CD14-positive monocyte (primary cell): ENCODE results near the gene LUZP1. TPM values are rescaled to one million over a fixed set of nuclear protein-coding genes. Genes with fewer than 3 reads are reported as not detected.

Experiments used
- DNase-seq, 3 donors: peaks; one replicate each; pipeline ENCODE4 v3.0.0-alpha.2; 2011 to 2022
- H2AFZ ChIP-seq: 2 replicates; pipeline ENCODE4 v1.6.0; 2012; ENCODE audit warnings: mild to moderate bottlenecking, low read depth, low read length, inconsistent platforms; ENCODE audit not compliant: insufficient read depth, poor library complexity, severe bottlenecking
- H3K27ac ChIP-seq, 2 donors: 1 replicate in 1 of 2; 2 replicates in 1 of 2; pipeline ENCODE4 v1.5.1; 2012 to 2013; ENCODE audit warnings: low read length in 2 of 2, control low read depth in 1 of 2, inconsistent platforms in 1 of 2, low read depth in 1 of 2, mild to moderate bottlenecking in 1 of 2
- H3K27me3 ChIP-seq, 2 donors: one replicate each; pipeline versions ENCODE4 v1.6.0 to v1.6.1; 2011 to 2013; ENCODE audit warnings: low read length in 2 of 2; ENCODE audit not compliant: control insufficient read depth in 2 of 2, insufficient read depth in 2 of 2
- H3K36me3 ChIP-seq, 2 donors: replicated peaks in 1 of 2; 1 replicate in 1 of 2; 2 replicates in 1 of 2; pipeline versions ENCODE4 v1.5.1 to v1.6.1; 2012 to 2013; ENCODE audit warnings: low read length in 2 of 2, control low read depth in 1 of 2, inconsistent platforms in 1 of 2, mild to moderate bottlenecking in 1 of 2; ENCODE audit not compliant: insufficient read depth in 2 of 2, control insufficient read depth in 1 of 2
- H3K4me1 ChIP-seq, 2 donors: 1 replicate in 1 of 2; 2 replicates in 1 of 2; pipeline versions ENCODE4 v1.5.1 to v1.6.1; 2012 to 2013; ENCODE audit warnings: low read length in 2 of 2, control low read depth in 1 of 2, inconsistent platforms in 1 of 2, mild to moderate bottlenecking in 1 of 2, moderate library complexity in 1 of 2; ENCODE audit not compliant: insufficient read depth in 2 of 2, control insufficient read depth in 1 of 2
- H3K4me2 ChIP-seq: replicated peaks from 2 replicates; pipeline ENCODE3; 2012; ENCODE audit warnings: low read length, moderate library complexity, mild to moderate bottlenecking; ENCODE audit not compliant: poor library complexity, severe bottlenecking; ENCODE audit errors: extremely low read depth
- H3K4me3 ChIP-seq, 3 experiments: fragments of 200-600 bp in 1 of 3; sonication (generic) in 1 of 3; replicated peaks in 1 of 3; 1 replicate in 2 of 3; 2 replicates in 1 of 3; pipeline ENCODE4 v1.5.1; 2011 to 2013; ENCODE audit warnings: low read length in 3 of 3, mild to moderate bottlenecking in 3 of 3, control low read depth in 2 of 3, low read depth in 2 of 3, inconsistent platforms in 1 of 3, moderate library complexity in 1 of 3
- H3K79me2 ChIP-seq: 2 replicates; pipeline ENCODE4 v1.6.0; 2012; ENCODE audit warnings: mild to moderate bottlenecking, control low read depth, inconsistent platforms, low read length, moderate library complexity; ENCODE audit not compliant: insufficient read depth
- H3K9ac ChIP-seq: 2 replicates; pipeline ENCODE4 v1.6.0; 2017; ENCODE audit warnings: low read length, mild to moderate bottlenecking; ENCODE audit not compliant: insufficient read depth, poor library complexity, severe bottlenecking
- H3K9me3 ChIP-seq, 2 donors: replicated peaks in 1 of 2; 1 replicate in 1 of 2; 2 replicates in 1 of 2; pipeline versions ENCODE4 v1.5.1 to v1.6.1; 2012 to 2013; ENCODE audit warnings: low read length in 2 of 2, control low read depth in 1 of 2; ENCODE audit not compliant: control insufficient read depth in 1 of 2, insufficient read depth in 1 of 2
- H4K20me1 ChIP-seq: 2 replicates; pipeline ENCODE4 v1.6.0; 2012; ENCODE audit warnings: mild to moderate bottlenecking, low read length, control low read depth, moderate library complexity; ENCODE audit not compliant: insufficient read depth
- H3K27ac Mint-ChIP-seq, 7 donors: one replicate each; pipeline ENCODE4 v1.8.0; 2020; ENCODE audit warnings: mild to moderate bottlenecking in 7 of 7, mixed read lengths in 7 of 7, moderate library complexity in 6 of 7, inconsistent platforms in 2 of 7
- H3K27me3 Mint-ChIP-seq, 3 donors: one replicate each; pipeline ENCODE4 v1.8.0; 2021 to 2022; ENCODE audit warnings: low read depth in 3 of 3, mild to moderate bottlenecking in 3 of 3, mixed read lengths in 3 of 3, moderate library complexity in 3 of 3, inconsistent platforms in 1 of 3
- H3K36me3 Mint-ChIP-seq, 2 donors: one replicate each; pipeline ENCODE4 v1.8.0; 2020; ENCODE audit warnings: mixed read lengths in 2 of 2, inconsistent platforms in 1 of 2, mild to moderate bottlenecking in 1 of 2
- H3K4me1 Mint-ChIP-seq: one replicate; pipeline ENCODE4 v1.8.0; 2020; ENCODE audit warnings: mild to moderate bottlenecking, mixed read lengths
- H3K4me3 Mint-ChIP-seq, 2 donors: one replicate each; pipeline ENCODE4 v1.8.0; 2020; ENCODE audit warnings: mild to moderate bottlenecking in 2 of 2, mixed read lengths in 2 of 2, moderate library complexity in 1 of 2
- H3K9me3 Mint-ChIP-seq, 7 donors: one replicate each; pipeline ENCODE4 v1.8.0; 2020 to 2022; ENCODE audit warnings: mixed read lengths in 7 of 7, mild to moderate bottlenecking in 6 of 7, moderate library complexity in 6 of 7, inconsistent platforms in 2 of 7
- CTCF ChIP-seq: fragments of 200-600 bp; IDR thresholded peaks from one replicate; pipeline ENCODE4 v1.8.0; 2022; ENCODE audit warnings: antibody characterized with exemption, mild to moderate bottlenecking
- WGBS: methylation state at CpG from one replicate; pipeline ENCODE4 v1.1.5; 2013; ENCODE audit warnings: missing lambda C conversion rate; ENCODE audit not compliant: insufficient coverage; 5-methylcytosine and 5-hydroxymethylcytosine counted together
- intact Hi-C, 2 donors: fragments of 100-400 bp; cut with micrococcal nuclease; formaldehyde crosslinking; loops; one replicate each; pipeline versions ENCODE4 v1.15.0 to v1.15.1; 2023
- polyA plus RNA-seq, 3 donors: library from polyadenylated mRNA; depleted of rRNA in 1 of 3; unstranded in 2 of 3; stranded (reverse) in 1 of 3; fragments of 300-500 nt in 2 of 3; fragments of >200 nt in 1 of 3; fragmentation: Illumina TruSeq in 2 of 3; gene quantifications; 1 replicate in 2 of 3; 2 replicates in 1 of 3; pipeline ENCODE4 v1.2.3, GENCODE V29; 2012 to 2021

LUZP1 gene
- polyA plus RNA-seq, 3 donors = 4.4 to 8.7 (median 5.8) TPM

- WGBS = 100% methylated on average over 1 of the region's 4 CpGs
- Mint-ChIP-seq H3K27ac (no peak overlapping the region), H3K36me3 (no peaks in the 10 kb centered on the region), H3K4me3 (no peak overlapping the region), H3K9me3 (no peaks in the 10 kb centered on the region), H3K4me1 (peaks cover 13% of the 10 kb centered on the region), H3K27me3 (peaks cover 0 to 2% (median 0%) of the 10 kb centered on the region in 3 donors)
- Histone ChIP-seq H3K27me3 (no peaks in the 10 kb centered on the region), H3K4me2 (no peak overlapping the region), H3K36me3 (no peaks in the 10 kb centered on the region), H2AFZ (no peak overlapping the region), H3K9me3 (no peaks in the 10 kb centered on the region), H3K9ac (no peak overlapping the region), H3K79me2 (peaks cover 69% of the 10 kb centered on the region), H3K4me1 (no peaks in the 10 kb centered on the region), H3K4me3 (no peak overlapping the region), H3K27ac (no peak overlapping the region), H4K20me1 (peaks cover 80% of the 10 kb centered on the region)
- TF ChIP-seq CTCF = no peak
- intact Hi-C loops = no loop called here
- no peak for DNase-seq
Measured at GRCh38 chr1:23156940-23157339, 11.7 kb downstream of the LUZP1 start.

DNA sequence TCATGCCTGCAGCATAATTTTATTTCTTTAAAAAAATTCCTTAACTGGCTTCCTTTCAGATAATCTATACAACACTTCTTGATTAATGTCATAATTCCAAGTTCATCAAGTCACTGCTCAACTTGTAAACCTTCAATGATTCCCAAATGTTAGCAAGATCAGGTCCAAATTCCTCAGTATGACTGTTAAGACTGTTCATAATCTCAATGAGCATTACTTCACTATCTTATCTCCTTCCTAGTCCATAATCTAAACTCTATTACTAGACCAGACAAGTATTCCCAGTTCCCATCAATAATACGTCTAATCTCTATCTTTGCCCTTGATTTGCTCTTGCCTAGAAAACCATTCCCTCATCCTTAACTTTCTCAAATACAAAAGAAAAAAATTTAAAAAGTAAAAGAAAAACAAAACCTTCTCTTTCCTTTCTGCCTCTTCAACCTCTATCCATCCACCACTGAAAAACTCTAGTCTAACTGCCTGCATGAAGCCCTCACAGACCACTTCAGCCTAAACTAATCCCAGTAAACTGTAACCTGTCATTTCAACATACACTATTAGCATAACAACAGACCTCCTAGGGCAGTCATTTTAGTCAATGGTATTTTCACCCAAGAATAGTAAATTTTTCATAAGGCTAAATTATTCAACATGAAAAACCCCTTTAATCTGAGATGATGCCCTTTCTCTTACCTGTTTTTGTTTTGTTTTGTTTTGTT, 15.5 kb downstream of the LUZP1 start:
- TF ChIP-seq CTCF = no peak
- Histone ChIP-seq H3K27ac (no peak overlapping the region), H3K27me3 (no peaks in the 10 kb centered on the region), H3K4me3 (no peak overlapping the region), H2AFZ (no peak overlapping the region), H3K9ac (no peak overlapping the region), H3K9me3 (no peaks in the 10 kb centered on the region), H3K4me1 (no peaks in the 10 kb centered on the region), H3K79me2 (peaks cover 66% of the 10 kb centered on the region), H3K36me3 (no peaks in the 10 kb centered on the region), H4K20me1 (peaks cover 68% of the 10 kb centered on the region), H3K4me2 (no peak overlapping the region)
- peaks cover 0 to 2% of the 10 kb centered on the region in 2 donors for H3K36me3 Mint-ChIP-seq
- DNase-seq = no peak
- intact Hi-C loops = no loop called here
- WGBS = 100% methylated on average over 1 of the region's 1 CpG
- H3K27ac Mint-ChIP-seq = no peak overlapping the region
- H3K9me3 Mint-ChIP-seq = no peaks in the 10 kb centered on the region
- peaks cover 0 to 2% (median 0%) of the 10 kb centered on the region in 3 donors for H3K27me3 Mint-ChIP-seq
- no peak overlapping the region for H3K4me3 Mint-ChIP-seq
- peaks cover 19% of the 10 kb centered on the region for H3K4me1 Mint-ChIP-seq
